ENCODE measurements around the gene PLCL1.

PLCL1 gene

DNA sequence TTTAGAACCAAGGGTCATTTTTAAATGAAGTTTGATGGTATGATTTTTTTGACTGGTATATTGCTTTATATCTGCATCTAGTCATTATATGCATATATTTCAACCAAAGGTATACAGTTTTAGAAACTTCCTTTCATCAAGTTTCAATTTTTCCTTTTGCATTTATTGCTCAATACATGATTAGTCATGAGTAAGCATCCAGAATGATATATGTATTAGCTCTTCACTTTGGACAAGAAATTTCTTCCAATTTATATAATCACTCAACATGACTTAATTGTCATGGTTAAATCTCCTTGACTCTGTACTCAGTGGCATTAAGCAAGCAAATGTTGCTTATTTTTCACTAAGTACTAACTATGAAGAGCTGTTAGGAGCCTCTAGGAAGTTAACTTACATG is 123.6 kb downstream of the PLCL1 start:
- DNase-seq (ENCODE audit: low read depth): no peak

GRCh38 chr2:197929008-197929885 is 124.9 kb downstream of the PLCL1 start:
- no peak for DNase-seq (ENCODE audit: low read depth)

DNA sequence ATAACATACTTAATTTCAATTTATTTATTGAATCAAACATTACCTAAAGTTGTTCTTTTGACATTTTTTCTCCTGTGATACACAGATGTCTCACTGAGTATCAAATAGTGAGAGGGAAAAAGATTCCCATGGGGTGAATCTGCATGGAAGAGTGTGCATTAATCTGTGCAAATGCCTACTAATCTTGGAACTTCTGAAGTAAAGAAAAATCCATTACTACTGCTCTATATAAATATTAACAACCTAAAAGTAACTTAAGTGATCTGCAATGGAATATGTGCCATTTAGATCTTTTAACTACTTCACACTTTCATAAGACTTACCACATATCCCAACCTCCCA is 125.5 kb downstream of the PLCL1 start:
- no peak for DNase-seq (ENCODE audit: low read depth)

DNA sequence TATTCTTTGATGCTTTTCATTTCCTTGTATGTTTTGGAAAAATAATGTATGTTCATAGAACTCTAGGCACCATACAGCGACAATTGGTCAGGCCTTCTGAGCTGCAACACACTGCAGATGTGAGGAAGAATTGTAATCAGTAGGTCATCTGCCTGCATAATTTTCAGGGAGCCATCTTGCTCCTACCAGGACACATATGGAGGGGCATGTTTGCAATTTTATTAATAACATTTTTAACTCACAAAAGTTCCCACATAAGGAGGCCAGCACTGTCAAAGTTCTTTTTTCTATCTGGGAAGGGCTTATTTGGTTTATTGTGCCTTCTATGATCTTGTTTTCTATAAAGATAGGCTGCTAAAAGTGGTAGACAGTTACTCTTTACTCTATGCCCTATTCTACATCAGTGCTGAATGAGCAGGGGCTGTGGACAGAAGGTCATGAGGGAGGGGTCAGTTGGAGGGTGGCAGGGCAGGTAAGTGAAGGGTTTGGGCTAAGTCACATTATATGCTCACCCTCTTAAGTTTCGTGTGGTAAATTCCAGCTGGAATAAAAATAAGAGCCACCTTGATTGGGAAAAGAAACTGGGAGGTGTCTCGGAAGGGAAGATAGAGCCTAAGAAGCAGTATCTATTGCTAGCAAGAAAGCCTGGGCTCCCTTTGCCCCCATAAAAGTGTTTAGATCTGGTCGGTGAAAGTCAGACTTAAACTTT is 126.3 kb downstream of the PLCL1 start:
- no peak for DNase-seq (ENCODE audit: low read depth)

DNA sequence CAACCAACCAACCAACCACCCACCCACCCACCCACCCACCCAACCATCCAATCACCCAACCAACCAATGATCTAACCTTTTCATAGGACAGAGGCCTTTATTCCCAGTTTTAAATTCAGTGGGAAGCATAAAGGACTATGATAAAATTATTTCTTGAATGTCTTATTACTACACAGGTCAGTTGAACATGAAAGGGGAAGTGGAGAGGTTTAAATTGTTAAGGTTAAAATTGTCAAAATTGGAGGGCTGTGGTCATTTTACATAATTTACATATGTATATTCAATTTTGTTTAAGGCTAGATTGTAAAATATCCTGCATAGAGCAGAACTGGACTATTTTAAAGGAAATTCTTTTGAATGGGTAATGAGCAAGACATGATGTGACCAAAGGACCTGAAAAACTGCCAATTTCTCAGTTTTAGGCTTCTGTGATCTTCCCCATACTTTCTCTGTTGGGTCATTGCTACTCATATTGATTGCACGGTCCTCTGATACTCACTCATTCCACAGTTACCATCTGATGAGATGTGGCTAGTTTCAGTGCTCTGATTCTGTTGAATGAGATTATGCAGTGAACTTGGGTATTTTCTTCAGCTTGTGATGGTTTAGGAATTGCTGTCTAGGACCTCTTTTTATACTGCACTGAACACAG is 127.4 kb downstream of the PLCL1 start:
- DNase-seq (ENCODE audit: low read depth): no peak

DNA sequence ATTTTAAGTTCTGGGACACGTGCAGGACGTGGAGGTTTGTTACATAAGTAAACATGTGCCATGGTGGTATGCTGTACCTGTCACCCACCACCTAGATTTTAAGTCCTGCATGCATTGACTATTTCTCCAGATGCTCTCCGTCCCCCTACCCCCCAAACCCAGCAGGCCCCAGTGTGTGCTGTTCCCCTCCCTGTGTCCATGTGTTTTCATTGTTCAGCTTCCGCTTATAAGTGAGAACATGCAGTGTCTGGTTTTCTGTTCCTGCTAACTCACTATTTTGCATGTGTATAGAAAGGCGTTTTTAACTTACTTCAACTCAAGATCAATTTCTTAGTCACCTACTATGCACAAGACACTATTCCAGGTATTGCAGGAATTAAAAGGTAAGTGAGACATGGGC is 128.0 kb downstream of the PLCL1 start:
- DNase-seq (ENCODE audit: low read depth): no peak

GRCh38 chr2:197934261-197934933 is 130.0 kb downstream of the PLCL1 start:
- DNase-seq (ENCODE audit: low read depth): no peak

DNA sequence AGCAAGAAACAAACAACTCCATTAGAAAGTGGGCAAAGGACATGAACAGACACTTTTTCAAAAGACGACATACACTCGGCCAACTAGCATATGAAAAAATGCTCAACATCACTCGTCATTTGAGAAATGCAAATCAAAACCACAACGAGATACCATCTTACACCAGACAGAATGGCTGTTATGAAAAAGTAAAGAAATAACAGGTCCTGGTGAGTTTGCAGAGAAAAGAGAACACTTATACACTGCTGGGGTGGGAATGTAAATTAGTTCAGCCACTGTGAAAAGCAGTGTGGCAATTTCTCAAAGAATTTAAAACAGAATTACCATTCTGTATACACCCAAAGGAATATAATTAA is 130.5 kb downstream of the PLCL1 start:
- no peak for DNase-seq (ENCODE audit: low read depth)

GRCh38 chr2:197937814-197938213 is 133.4 kb downstream of the PLCL1 start:
- DNase-seq (ENCODE audit: low read depth): no peak

- DNase-seq (ENCODE audit: low read depth): no peak
These were observed 134.2 kb downstream of the PLCL1 start for GRCh38 chr2:197938555-197938954.

- DNase-seq (ENCODE audit: low read depth): no peak
These were observed 135.4 kb downstream of the PLCL1 start for GRCh38 chr2:197939787-197940186.

GRCh38 chr2:197940382-197940781 is 136.0 kb downstream of the PLCL1 start:
- DNase-seq (ENCODE audit: low read depth): no peak

- DNase-seq (ENCODE audit: low read depth): no peak
These were observed 137.3 kb downstream of the PLCL1 start for GRCh38 chr2:197941715-197942114.

DNA sequence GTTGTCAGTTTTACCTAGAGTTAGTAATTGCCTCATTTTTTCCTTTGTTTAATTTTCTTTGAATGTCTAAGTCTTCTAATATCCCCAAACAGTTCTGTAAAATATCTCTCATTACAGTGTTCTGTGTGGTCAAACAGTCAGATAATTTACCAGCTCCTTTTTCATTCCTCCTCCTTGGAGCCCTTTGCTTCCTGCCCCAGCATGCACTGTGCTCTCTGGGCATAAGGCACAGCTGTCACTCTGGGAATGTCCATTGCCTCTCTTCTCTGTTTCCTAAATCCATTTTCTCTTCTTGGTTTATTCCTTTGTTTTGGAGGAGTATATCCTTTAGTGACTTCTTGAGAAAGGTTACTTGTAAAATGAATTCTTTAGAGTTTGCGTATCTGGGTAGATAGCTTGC is 139.3 kb downstream of the PLCL1 start:
- DNase-seq (ENCODE audit: low read depth): no peak

DNA sequence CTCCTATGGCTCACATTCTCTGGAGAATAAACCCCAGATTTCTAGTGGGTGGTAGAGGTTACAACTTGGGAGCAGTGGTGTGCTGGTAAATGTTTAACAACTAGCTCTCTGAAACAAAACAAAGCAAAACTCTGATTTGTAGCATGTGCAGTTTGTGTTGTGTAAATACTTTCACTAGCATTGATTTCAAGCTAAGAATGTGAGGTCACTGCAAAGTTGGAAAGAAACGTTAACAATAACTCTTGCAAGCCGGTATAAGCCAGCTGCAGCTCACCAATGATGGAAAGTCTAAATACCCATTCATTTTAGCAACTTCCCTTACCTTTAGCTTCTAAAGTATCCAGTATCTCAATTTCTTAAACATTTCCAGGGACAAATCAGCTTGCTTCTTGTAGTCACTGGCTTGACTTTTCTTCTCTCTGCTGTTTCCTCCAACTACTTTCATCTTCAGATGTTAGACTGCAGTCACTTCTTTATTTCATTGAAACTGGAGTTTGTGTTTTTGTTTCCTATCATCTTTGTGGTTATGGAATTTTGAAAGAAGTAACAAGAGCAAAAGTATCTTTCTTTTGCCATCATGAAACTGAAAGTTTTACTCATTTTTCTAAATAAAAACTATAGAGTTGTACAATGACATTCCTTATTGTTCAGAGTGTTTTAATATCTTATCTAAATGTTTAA is 140.2 kb downstream of the PLCL1 start:
- DNase-seq (ENCODE audit: low read depth): no peak

GRCh38 chr2:197946562-197946961 is 142.2 kb downstream of the PLCL1 start:
- DNase-seq (ENCODE audit: low read depth): no peak

- DNase-seq (ENCODE audit: low read depth): no peak
These were observed 142.9 kb downstream of the PLCL1 start for GRCh38 chr2:197947219-197947757.

DNA sequence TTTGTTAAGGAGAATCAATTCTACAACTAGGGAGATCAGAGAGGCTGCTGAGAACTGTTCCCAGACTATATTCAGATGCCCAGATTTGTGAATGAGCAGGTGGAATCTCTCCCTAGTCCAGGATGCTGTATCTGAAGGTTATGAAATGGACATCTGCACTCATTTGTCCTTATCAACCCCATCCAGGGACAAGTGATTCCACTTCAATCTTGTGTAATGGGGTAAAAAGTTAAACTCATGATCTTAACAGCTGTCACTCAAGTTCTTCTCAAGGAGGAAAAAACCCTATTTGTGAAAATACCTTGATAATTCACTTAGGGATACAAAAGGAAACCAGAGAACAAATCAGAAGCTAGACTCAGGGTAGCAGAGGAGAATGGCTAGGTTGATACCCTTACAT is 144.8 kb downstream of the PLCL1 start:
- no peak for DNase-seq (ENCODE audit: low read depth)

DNA sequence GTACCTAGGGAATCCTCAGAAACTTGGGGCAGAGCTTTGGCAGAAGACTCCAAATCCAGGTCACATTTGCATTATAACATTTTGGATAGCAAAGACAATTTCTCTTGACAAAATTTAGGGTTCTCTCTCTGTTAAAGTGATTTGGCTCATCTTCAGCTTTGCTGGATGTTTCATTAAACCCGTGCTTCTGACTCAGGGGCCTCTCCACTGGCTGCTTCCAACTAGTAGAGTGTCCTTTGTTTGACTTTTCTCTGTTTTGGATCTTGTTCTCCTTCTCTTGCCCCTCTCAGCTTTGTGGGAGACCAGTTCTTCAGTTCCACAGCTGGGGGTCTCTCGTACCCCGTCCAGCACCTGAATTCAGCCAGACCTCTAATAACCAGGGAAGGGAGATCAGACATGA is 145.6 kb downstream of the PLCL1 start:
- DNase-seq (ENCODE audit: low read depth): no peak

DNA sequence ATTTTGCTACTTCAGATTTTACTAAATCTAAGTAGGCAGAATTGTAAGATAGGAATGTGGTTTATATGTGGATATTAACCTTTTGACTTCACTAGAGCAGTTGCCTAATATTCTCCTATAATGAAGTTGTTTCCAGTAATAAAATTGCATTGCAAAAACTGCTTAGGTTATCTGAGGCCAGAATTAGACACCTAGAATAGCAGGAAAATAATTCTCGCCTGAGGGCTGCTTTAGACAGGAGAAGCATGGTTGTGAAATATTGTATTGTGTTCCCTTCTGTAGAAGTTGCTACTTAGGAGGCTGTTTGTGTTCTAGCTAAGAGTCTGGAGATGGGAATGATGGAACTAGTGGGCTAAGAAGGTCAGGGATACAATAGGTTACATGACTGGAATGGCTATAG is 146.3 kb downstream of the PLCL1 start:
- DNase-seq (ENCODE audit: low read depth): no peak

- DNase-seq (ENCODE audit: low read depth): no peak
These were observed 148.3 kb downstream of the PLCL1 start for GRCh38 chr2:197952540-197953202.

All from activated T-helper 9 cell treated with anti-CD3 and anti-CD28 coated beads, Interleukin-2, amount 50 U/mL, for 16 hours (primary cell).